HuH-7.5 (cell line): Measurements from ENCODE around the gene UBE2K.
"Not testable (repeated sequence)": the region's sequence is repeated elsewhere in the genome, so short reads cannot be mapped to it uniquely, and the experiment has no call there.

Experiments
- DNase-seq: peaks from one replicate; pipeline ENCODE4 v3.0.0; 2011; ENCODE audit warnings: low spot score

The UBE2K gene

GRCh38 chr4:39689970-39690369 is 8.0 kb upstream of the UBE2K start:
- DNase-seq: no peak

GRCh38 chr4:39698424-39699009 is 581 bp downstream of the UBE2K start:
- DNase-seq: peak; percentile 35

DNA sequence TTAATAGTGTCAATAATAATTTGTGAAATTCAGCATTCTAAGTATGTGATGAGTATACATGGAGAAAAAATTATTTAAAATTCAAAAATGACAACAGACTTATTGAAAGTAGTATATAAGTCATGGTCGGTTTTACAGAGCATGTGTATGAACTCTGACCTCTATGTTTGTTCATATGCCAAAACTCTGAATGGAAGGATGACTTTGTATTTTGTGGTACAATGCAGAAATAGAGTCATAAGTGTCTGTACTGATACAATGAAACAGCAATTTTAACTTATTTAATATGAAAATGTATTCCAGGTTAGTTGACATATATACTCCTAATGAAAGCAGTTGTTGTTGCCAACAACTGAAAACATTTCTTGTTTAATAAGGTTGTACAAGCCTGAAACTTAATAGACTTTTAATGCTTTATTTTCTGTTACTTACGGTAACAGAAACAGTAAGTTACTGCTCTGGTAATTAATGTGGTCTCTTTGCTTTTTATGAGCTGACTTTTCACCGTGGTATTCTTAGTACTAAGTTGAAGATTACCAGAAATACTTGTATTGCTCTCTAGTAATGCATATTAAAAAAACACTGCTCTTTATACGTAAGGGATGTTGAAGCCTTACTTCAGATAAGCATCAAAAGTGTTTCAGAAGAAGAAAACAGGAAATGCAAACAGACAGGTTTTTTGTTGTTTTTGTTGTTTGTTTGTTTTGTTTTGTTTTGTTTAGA is 1.9 kb downstream of the UBE2K start:
- DNase-seq: no peak

- DNase-seq: no peak
These were observed 2.6 kb downstream of the UBE2K start for GRCh38 chr4:39700554-39700953.

GRCh38 chr4:39702716-39703115 is 4.8 kb downstream of the UBE2K start:
- DNase-seq: no peak

GRCh38 chr4:39704789-39705188 is 6.9 kb downstream of the UBE2K start:
- DNase-seq: not testable (repeated sequence)

DNA sequence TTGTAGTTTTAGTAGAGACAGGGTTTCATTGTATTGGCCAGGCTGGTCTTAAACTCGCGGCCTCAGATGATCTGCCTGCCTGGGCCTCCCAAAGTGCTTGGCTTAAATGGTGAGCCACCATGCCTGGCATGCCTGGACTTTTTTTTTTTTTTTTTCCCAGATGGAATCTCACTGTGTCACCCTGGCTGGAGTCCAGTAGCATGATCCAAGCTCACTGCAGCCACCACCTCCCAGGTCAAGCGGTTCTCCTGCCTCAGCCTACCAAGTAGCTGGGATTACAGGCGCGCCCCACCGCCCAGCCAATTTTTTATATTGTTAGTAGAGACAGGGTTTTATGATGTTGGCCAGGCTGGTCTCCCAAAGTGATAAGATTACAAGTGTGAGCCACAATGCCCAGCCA is 8.4 kb downstream of the UBE2K start:
- DNase-seq: no peak

GRCh38 chr4:39706741-39707511 is 9.0 kb downstream of the UBE2K start:
- DNase-seq: no peak

GRCh38 chr4:39710098-39710896 is 12.4 kb downstream of the UBE2K start:
- no peak for DNase-seq

GRCh38 chr4:39712819-39713607 is 15.1 kb downstream of the UBE2K start:
- no peak for DNase-seq

DNA sequence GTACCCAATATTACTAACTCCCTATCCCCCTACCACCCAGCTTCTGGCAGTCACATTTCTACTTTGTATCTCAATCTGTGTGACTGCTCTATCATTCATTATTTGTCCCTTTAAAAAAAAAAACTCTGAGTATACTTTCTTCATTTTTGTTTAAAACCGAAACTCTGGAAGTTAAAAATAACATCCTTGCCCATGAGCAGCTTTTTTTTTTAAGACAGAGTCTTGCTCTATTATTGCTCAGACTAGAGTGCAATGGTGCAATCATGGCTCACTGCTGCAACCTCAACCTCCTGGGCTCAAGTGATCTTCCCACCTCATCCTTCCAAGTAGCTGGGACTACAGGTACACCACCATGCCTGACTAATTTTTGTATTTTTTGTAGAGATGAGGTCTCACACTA is 15.8 kb downstream of the UBE2K start:
- no peak for DNase-seq

- no peak for DNase-seq
These were observed 16.2 kb downstream of the UBE2K start for GRCh38 chr4:39714166-39714565.

DNA sequence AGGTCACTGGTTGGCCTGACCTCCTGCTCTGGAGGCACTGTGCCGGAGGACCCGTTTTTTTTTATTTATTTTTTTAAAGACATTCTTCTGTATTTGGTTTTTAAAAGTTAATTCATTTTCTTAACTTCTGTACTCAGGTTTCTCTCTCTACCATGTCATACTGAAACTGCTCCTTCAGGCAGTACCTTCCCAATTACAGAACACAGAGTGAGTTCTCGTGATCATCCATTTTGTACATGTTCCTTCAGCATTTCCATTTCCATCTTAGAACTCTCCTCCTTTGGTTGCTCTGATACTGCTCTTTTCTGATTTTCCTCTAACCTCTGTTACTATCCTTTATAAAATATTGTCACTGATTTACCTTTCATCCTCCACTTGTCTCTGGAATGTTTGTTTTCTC is 17.9 kb downstream of the UBE2K start:
- no peak for DNase-seq

GRCh38 chr4:39716356-39716755 is 18.4 kb downstream of the UBE2K start:
- DNase-seq: no peak

DNA sequence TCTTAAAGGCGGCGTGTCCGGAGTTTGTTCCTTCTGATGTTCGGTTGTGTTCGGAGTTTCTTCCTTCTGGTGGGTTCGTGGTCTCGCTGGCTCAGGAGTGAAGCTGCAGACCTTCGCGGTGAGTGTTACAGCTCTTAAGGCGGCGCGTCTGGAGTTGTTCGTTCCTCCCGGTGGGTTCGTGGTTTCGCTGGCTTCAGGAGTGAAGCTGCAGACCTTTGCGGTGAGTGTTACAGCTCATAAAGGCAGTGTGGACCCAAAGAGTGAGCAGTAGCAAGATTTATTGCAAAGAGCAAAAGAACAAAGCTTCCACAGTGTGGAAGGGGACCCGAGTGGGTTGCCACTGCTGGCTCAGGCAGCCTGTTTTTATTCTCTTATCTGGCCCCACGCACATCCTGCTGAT is 19.8 kb downstream of the UBE2K start:
- not testable (repeated sequence) for DNase-seq

DNA sequence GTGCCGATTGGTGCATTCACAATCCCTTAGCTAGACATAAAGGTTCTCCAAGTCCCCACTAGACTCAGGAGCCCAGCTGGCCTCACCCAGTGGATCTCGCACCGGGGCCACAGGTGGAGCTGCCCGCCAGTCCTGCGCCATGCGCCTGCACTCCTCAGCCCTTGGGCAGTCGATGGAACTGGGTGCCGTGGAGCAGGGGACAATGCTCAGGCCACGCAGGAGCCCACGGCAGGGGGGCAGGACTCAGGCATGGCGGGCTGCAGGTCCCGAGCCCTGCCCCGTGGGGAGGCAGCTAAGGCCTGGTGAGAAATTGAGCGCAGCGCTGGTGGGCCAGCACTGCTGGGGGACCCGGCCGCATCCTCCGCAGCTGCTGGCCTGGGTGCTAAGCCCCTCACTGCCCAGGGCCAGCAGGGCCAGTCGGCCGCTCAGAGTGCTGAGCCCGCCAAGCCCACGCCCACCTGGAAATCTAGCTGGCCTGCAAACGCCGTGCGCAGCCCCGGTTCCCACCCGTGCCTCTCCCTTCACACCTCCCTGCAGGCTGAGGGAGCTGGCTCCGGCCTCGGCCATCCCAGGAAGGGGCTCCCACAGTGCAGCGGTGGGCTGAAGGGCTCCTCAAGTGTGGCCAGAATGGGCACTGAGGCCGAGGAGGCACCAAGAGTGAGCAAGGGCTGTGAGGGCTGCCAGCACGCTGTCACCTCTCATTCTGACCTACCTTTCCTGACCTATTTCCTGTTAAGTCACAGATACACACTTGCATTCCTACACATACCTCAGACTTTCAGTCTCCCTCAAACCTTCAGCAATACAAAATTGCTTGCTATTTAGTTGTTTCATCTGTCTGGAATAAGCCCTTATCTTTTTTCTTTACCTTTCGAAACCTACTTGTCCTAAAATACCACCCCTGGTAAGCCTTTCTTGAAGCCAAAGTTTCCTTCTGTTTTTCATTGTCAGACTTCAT is 20.7 kb downstream of the UBE2K start:
- no peak for DNase-seq

GRCh38 chr4:39719804-39720580 is 22.1 kb downstream of the UBE2K start:
- DNase-seq: no peak

- DNase-seq: not testable (repeated sequence)
These were observed 23.3 kb downstream of the UBE2K start for GRCh38 chr4:39721273-39721672.

DNA sequence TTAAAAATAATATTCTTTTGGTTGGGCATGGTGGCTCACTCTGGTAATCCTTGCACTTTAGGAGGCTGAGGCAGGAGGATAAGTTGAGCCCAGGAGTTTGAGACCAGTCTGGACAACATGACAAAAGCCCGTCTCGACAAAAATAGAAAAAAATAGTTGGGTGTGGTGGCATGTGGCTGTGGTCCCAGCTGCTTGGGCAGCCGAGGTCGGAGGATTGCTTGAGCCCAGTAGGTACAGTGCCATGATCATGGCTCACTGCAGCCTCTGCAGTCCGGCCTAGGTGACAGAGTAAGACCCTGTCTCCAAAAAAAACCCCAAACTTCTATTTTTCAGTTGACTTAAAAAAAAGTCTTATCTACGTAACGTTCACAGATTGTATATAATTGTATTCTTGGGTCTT is 23.9 kb downstream of the UBE2K start:
- no peak for DNase-seq

- no peak for DNase-seq
These were observed 31.6 kb downstream of the UBE2K start for GRCh38 chr4:39729557-39729956.
